Vagina (tissue), 2 donors: Measurements from ENCODE around the gene TEAD3.

Experiments
- CTCF ChIP-seq, 3 experiments: fragments of 450-650 bp in 2 of 3; fragments of 200-600 bp in 1 of 3; sonication (generic) in 1 of 3; IDR thresholded peaks; one replicate each; pipeline ENCODE4 v1.5.1; 2017 to 2019; ENCODE audit warnings: antibody characterized with exemption in 3 of 3, mild to moderate bottlenecking in 2 of 3, moderate library complexity in 2 of 3
- POLR2A ChIP-seq, 2 donors: fragments of 450-650 bp; IDR thresholded peaks; one replicate each; pipeline ENCODE4 v1.6.1; 2017; ENCODE audit warnings: antibody characterized with exemption in 2 of 2, mild to moderate bottlenecking in 2 of 2, moderate library complexity in 2 of 2
- POLR2AphosphoS5 ChIP-seq, 2 donors: sonication (generic); formaldehyde crosslinking; IDR thresholded peaks; one replicate each; pipeline ENCODE4 v1.9.0; 2017; ENCODE audit warnings: antibody characterized with exemption in 2 of 2, mild to moderate bottlenecking in 2 of 2, low read depth in 1 of 2; ENCODE audit not compliant: insufficient read depth in 1 of 2

DNA sequence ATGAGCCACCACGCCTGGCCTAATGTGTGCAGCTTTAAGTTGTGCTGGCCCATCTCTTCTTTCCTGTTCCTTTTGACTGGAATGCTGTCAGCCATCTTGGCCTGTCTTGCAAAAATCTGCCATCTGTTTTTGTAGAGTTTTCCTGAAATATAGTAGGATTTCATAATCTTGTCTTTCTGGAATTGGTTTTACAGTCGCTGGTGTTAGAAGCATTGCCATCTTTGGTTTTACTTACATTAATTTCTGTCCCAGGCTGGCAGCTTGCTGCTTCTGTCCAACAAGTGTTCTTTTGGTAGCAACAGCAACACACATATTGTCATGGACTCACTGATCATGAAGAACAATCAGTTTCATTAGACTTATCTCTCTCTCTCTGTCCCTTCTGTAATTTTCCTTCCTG lies 45.0 kb upstream of the TEAD3 start:
- TF ChIP-seq CTCF (IDR thresholded peaks at IDR 0.05) (no peak), POLR2A (IDR thresholded peaks at IDR 0.05) (no peak), POLR2AphosphoS5 (IDR thresholded peaks at IDR 0.05; ENCODE audit: insufficient read depth in 1 of 2, low read depth in 1 of 2) (no peak)
